Right lobe of liver (tissue), 4 donors: ENCODE measurements around the gene NPIPA5.
"Not testable (repeated sequence)": the region's sequence is repeated elsewhere in the genome, so short reads cannot be mapped to it uniquely, and the experiment has no call there.

Experiments
- POLR2A ChIP-seq: fragments of 450-650 bp; IDR thresholded peaks from one replicate; pipeline ENCODE4 v1.6.1; 2017; ENCODE audit warnings: antibody characterized with exemption, mild to moderate bottlenecking
- TF ChIP-seq, protein P1 (sequence below), 4 donors: fragments of 200-600 bp in 3 of 4; fragments of 450-650 bp in 1 of 4; IDR thresholded peaks; one replicate each; pipeline versions ENCODE4 v1.5.1 to v1.8.0; 2016 to 2022; ENCODE audit warnings: antibody characterized with exemption in 4 of 4, mild to moderate bottlenecking in 2 of 4
- donor health status: DM: no; HTN: no; CAD: no.
- donor health status: DM: no; HTN: no; CAD: no.
- donor health status: DM: no; HTN: yes; CAD: no.

DNA sequence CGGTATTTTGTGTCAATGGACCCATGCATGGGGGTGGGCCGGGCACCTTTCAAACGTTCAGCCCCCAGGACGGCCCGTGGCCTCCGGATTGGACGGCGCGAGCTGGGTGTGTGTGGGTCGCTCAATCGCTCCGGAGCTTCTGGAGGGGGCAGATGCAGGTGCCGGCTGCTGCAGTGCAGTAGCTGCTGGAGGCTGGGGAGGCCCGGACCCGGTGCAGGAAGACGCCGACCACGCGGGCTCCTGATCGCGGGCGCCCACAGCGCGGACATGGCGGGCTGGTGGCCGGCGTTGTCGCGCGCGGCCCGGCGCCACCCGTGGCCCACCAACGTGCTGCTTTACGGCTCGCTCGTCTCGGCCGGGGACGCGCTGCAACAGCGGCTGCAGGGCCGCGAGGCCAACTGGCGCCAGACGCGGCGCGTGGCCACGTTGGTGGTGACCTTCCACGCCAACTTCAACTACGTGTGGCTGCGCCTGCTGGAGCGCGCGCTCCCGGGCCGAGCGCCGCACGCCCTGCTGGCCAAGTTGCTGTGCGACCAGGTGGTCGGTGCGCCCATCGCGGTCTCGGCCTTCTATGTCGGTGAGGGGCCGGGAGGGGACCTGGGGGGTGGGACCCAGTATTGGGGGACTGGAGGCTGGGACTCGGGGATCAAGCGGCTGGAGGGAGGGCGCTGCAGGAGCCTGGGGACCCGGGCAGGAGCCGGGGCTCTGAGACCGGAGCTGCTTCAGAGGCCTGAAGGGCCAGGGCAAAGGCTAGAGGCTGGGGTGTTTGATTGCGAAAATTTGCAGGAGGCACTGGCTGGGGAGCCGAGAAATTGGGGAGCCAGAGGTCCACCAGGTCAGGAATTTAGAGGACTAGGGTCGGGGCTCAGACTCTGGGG lies 17.8 kb upstream of the NPIPA5 start, which contains the start of gene MPV17L:
- TF ChIP-seq, protein P1, sequence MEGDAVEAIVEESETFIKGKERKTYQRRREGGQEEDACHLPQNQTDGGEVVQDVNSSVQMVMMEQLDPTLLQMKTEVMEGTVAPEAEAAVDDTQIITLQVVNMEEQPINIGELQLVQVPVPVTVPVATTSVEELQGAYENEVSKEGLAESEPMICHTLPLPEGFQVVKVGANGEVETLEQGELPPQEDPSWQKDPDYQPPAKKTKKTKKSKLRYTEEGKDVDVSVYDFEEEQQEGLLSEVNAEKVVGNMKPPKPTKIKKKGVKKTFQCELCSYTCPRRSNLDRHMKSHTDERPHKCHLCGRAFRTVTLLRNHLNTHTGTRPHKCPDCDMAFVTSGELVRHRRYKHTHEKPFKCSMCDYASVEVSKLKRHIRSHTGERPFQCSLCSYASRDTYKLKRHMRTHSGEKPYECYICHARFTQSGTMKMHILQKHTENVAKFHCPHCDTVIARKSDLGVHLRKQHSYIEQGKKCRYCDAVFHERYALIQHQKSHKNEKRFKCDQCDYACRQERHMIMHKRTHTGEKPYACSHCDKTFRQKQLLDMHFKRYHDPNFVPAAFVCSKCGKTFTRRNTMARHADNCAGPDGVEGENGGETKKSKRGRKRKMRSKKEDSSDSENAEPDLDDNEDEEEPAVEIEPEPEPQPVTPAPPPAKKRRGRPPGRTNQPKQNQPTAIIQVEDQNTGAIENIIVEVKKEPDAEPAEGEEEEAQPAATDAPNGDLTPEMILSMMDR (IDR thresholded peaks at IDR 0.05), result not testable (repeated sequence)
- peak; percentile 57 for TF ChIP-seq POLR2A
